GM23248 (cell line): Measurements from ENCODE around the gene NOTCH1. TPM values are rescaled to one million over a fixed set of nuclear protein-coding genes. Genes with fewer than 3 reads are reported as not detected.

Source experiments
- DNase-seq: peaks from one replicate; pipeline ENCODE4 v3.0.0-alpha.2; 2015
- H2AFZ ChIP-seq: fragments of 200-600 bp; sonication (generic); 2 replicates; pipeline ENCODE4 v1.6.1; 2016; ENCODE audit warnings: antibody characterized with exemption
- H3F3A ChIP-seq: fragments of 200-600 bp; sonication (generic); 2 replicates; pipeline ENCODE4 v1.6.1; 2016; ENCODE audit warnings: mild to moderate bottlenecking, antibody characterized with exemption, mixed run types; ENCODE audit not compliant: insufficient read depth
- H3K27ac ChIP-seq: fragments of 200-600 bp; sonication (generic); 2 replicates; pipeline ENCODE4 v1.5.1; 2016; ENCODE audit warnings: mild to moderate bottlenecking
- H3K27me3 ChIP-seq: fragments of 200-600 bp; sonication (generic); replicated peaks from 2 replicates; pipeline ENCODE4 v1.6.1; 2016; ENCODE audit warnings: mild to moderate bottlenecking; ENCODE audit not compliant: insufficient read depth
- H3K36me3 ChIP-seq: fragments of 200-600 bp; sonication (generic); 2 replicates; pipeline ENCODE4 v1.6.1; 2016; ENCODE audit warnings: low read depth, mild to moderate bottlenecking
- H3K4me1 ChIP-seq: fragments of 200-600 bp; sonication (generic); 2 replicates; pipeline ENCODE4 v1.6.1; 2016; ENCODE audit warnings: mild to moderate bottlenecking; ENCODE audit not compliant: insufficient read depth
- H3K4me2 ChIP-seq: fragments of 200-600 bp; sonication (generic); one replicate; pipeline ENCODE4 v1.6.1; 2016; ENCODE audit warnings: mild to moderate bottlenecking; ENCODE audit not compliant: unreplicated experiment
- H3K4me3 ChIP-seq: fragments of 200-600 bp; sonication (generic); 2 replicates; pipeline ENCODE4 v1.5.1; 2016; ENCODE audit warnings: mild to moderate bottlenecking
- H3K79me2 ChIP-seq: fragments of 200-600 bp; sonication (generic); 2 replicates; pipeline ENCODE4 v1.6.1; 2016; ENCODE audit warnings: mild to moderate bottlenecking; ENCODE audit not compliant: insufficient read depth
- H3K9ac ChIP-seq: fragments of 200-600 bp; sonication (generic); 2 replicates; pipeline ENCODE4 v1.6.1; 2016; ENCODE audit warnings: mild to moderate bottlenecking
- H3K9me2 ChIP-seq: fragments of 200-600 bp; sonication (generic); 2 replicates; pipeline ENCODE4 v1.6.1; 2016; ENCODE audit warnings: mixed run types, mild to moderate bottlenecking, moderate library complexity; ENCODE audit not compliant: insufficient read depth
- H3K9me3 ChIP-seq: fragments of 200-600 bp; sonication (generic); one replicate; pipeline ENCODE4 v1.6.1; 2017; ENCODE audit warnings: low read depth
- H4K20me1 ChIP-seq: fragments of 200-600 bp; sonication (generic); 2 replicates; pipeline ENCODE4 v1.6.0; 2016; ENCODE audit not compliant: insufficient read depth
- EZH2 ChIP-seq: fragments of 200-600 bp; sonication (generic); IDR thresholded peaks from 2 replicates; pipeline ENCODE4 v1.6.1; 2018; ENCODE audit warnings: antibody characterized with exemption, mild to moderate bottlenecking; ENCODE audit not compliant: insufficient read depth, poor library complexity, severe bottlenecking
- EZH2phosphoT487 ChIP-seq: fragments of 200-600 bp; sonication (generic); IDR thresholded peaks from 2 replicates; pipeline ENCODE4 v1.6.1; 2018; ENCODE audit warnings: antibody characterized with exemption, moderate library complexity, mild to moderate bottlenecking, low read depth; ENCODE audit not compliant: insufficient read depth
- WGBS, 2 experiments: methylation state at CpG; one replicate each; pipeline ENCODE4 v1.1.6; 2015 to 2017; ENCODE audit warnings: low lambda C conversion rate in 2 of 2, low coverage in 1 of 2; ENCODE audit errors: missing lambda C conversion rate in 2 of 2; 5-methylcytosine and 5-hydroxymethylcytosine counted together
- in situ Hi-C: fragments of 300-500 bp; cut with MboI; formaldehyde crosslinking; loops from 2 replicates; pipeline ENCODE4 v1.15.0; 2020
- polyA plus RNA-seq: library from polyadenylated mRNA; unstranded; fragments of >200 nt; fragmentation: Nextera tagmentation; extraction: Ambion mirVana; gene quantifications from 2 replicates; pipeline ENCODE4 v1.2.1, GENCODE V29; 2016
- total RNA-seq: library from RNA; depleted of rRNA; stranded (reverse); fragments of >200 nt; shearing (Covaris generic); gene quantifications from 2 replicates; pipeline ENCODE4 v1.2.3, GENCODE V29; 2014

NOTCH1 gene
- total and polyA plus RNA-seq, 2 experiments from 2014 or later: 1.5 to 5.7 TPM

- Histone ChIP-seq H3K36me3 (no peaks in the 10 kb centered on the region), H3F3A (peaks cover 17% of the 10 kb centered on the region), H4K20me1 (no peaks in the 10 kb centered on the region), H3K4me1 (peaks cover 11% of the 10 kb centered on the region), H3K27me3 (no peaks in the 10 kb centered on the region), H3K9ac (no peak overlapping the region), H3K9me2 (no peaks in the 10 kb centered on the region), H2AFZ (no peak overlapping the region), H3K4me3 (no peak overlapping the region), H3K27ac (no peak overlapping the region), H3K9me3 (no peaks in the 10 kb centered on the region), H3K79me2 (no peaks in the 10 kb centered on the region), H3K4me2 (no peak overlapping the region)
- DNase-seq: no peak
- in situ Hi-C loops: no loop called here
- no peak for TF ChIP-seq EZH2
- no peak for TF ChIP-seq EZH2phosphoT487
- WGBS, 2 experiments: 67 to 70% methylated on average over 5 of the region's 5 CpGs
These were observed 12.5 kb upstream of the NOTCH1 start for GRCh38 chr9:136558373-136558772.

GRCh38 chr9:136557036-136557435 lies 11.2 kb upstream of the NOTCH1 start:
- H3F3A ChIP-seq: peaks cover 25% of the 10 kb centered on the region
- H3K27me3 ChIP-seq: no peaks in the 10 kb centered on the region
- no peaks in the 10 kb centered on the region for H3K36me3 ChIP-seq
- no peaks in the 10 kb centered on the region for H3K79me2 ChIP-seq
- no peaks in the 10 kb centered on the region for H3K9me2 ChIP-seq
- no peak for DNase-seq
- no peaks in the 10 kb centered on the region for H3K9me3 ChIP-seq
- H3K27ac ChIP-seq: no peak overlapping the region
- H3K4me2 ChIP-seq: no peak overlapping the region
- in situ Hi-C loops: no loop called here
- no peak for TF ChIP-seq EZH2
- TF ChIP-seq EZH2phosphoT487: no peak
- H3K9ac ChIP-seq: no peak overlapping the region
- WGBS, 2 experiments: 80 to 81% methylated on average over 10 of the region's 10 CpGs
- H4K20me1 ChIP-seq: no peaks in the 10 kb centered on the region
- no peak overlapping the region for H2AFZ ChIP-seq
- H3K4me1 ChIP-seq: peaks cover 20% of the 10 kb centered on the region
- H3K4me3 ChIP-seq: no peak overlapping the region

GRCh38 chr9:136556166-136556565 lies 10.3 kb upstream of the NOTCH1 start:
- Histone ChIP-seq H4K20me1 (no peaks in the 10 kb centered on the region), H3K9ac (no peak overlapping the region), H3K36me3 (no peaks in the 10 kb centered on the region), H3K4me2 (no peak overlapping the region), H3K27me3 (no peaks in the 10 kb centered on the region), H3K4me1 (peaks cover 29% of the 10 kb centered on the region), H3K79me2 (no peaks in the 10 kb centered on the region), H3K9me3 (no peaks in the 10 kb centered on the region), H3K27ac (no peak overlapping the region), H3K4me3 (no peak overlapping the region), H2AFZ (no peak overlapping the region), H3F3A (peaks cover 25% of the 10 kb centered on the region), H3K9me2 (no peaks in the 10 kb centered on the region)
- in situ Hi-C loops: no loop called here
- DNase-seq: no peak
- 85 to 87% methylated on average over 17 to 18 of the region's 18 CpGs for WGBS, 2 experiments
- no peak for TF ChIP-seq EZH2phosphoT487
- no peak for TF ChIP-seq EZH2

- Histone ChIP-seq H2AFZ (no peak overlapping the region), H3F3A (peaks cover 25% of the 10 kb centered on the region), H3K4me2 (no peak overlapping the region), H3K79me2 (no peaks in the 10 kb centered on the region), H4K20me1 (no peaks in the 10 kb centered on the region), H3K4me3 (no peak overlapping the region), H3K9me2 (no peaks in the 10 kb centered on the region), H3K9ac (no peak overlapping the region), H3K9me3 (no peaks in the 10 kb centered on the region), H3K27me3 (no peaks in the 10 kb centered on the region), H3K27ac (no peak overlapping the region), H3K4me1 (peaks cover 33% of the 10 kb centered on the region), H3K36me3 (no peaks in the 10 kb centered on the region)
- no peak for DNase-seq
- in situ Hi-C loops: no loop called here
- TF ChIP-seq EZH2phosphoT487 (no peak), EZH2 (no peak)
- WGBS, 2 experiments: 90 to 91% methylated on average over 19 of the region's 19 CpGs
These were observed 9.0 kb upstream of the NOTCH1 start for GRCh38 chr9:136554870-136555269.

GRCh38 chr9:136553581-136553980 lies 7.7 kb upstream of the NOTCH1 start:
- H3F3A ChIP-seq: peaks cover 19% of the 10 kb centered on the region
- 84 to 86% methylated on average over 14 of the region's 14 CpGs for WGBS, 2 experiments

More at GRCh38 chr9:136553581-136553980, 7.7 kb upstream of the NOTCH1 start:
- DNase-seq: no peak
- no peaks in the 10 kb centered on the region for H3K9me3 ChIP-seq
- TF ChIP-seq EZH2: no peak
- TF ChIP-seq EZH2phosphoT487: no peak
- H4K20me1 ChIP-seq: no peaks in the 10 kb centered on the region
- no peaks in the 10 kb centered on the region for H3K27me3 ChIP-seq
- H3K4me3 ChIP-seq: no peak overlapping the region
- no peaks in the 10 kb centered on the region for H3K9me2 ChIP-seq
- H2AFZ ChIP-seq: no peak overlapping the region
- no peak overlapping the region for H3K9ac ChIP-seq
- H3K27ac ChIP-seq: no peak overlapping the region
- no peak overlapping the region for H3K4me2 ChIP-seq
- in situ Hi-C loops: no loop called here
- peaks cover 32% of the 10 kb centered on the region for H3K4me1 ChIP-seq
- H3K79me2 ChIP-seq: no peaks in the 10 kb centered on the region
- H3K36me3 ChIP-seq: no peaks in the 10 kb centered on the region
